Measurements from ENCODE around the gene CAVIN2. TPM values are rescaled to one million over a fixed set of nuclear protein-coding genes. Genes with fewer than 3 reads are reported as not detected.

The CAVIN2 gene
- total RNA-seq, 1 experiment from 2014 or later, result 0.28 TPM

DNA sequence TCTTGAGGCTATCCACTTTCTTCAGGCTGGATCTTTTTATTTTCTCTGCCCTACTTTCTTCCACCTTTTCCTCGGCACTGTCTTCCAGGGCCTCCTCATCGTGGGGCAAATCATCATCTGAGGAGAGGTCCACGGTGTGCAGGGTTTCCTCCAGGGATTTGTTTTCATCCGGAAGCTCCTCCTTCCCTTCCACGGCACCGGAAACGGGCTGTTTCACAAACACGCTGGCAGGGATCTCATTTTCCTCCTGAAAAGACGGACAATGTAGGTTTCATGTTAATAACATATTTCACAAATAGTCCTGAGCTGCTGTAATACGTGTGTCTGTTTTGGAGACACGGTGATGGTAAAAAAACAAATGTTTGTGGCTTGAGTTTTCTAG is 10.4 kb downstream of the CAVIN2 start (continued):
- no peak for TF ChIP-seq NR2C2 (CRISPR knock-in tag; IDR thresholded peaks at IDR 0.05)
- no peak for TF ChIP-seq ZNF317 (CRISPR knock-in tag; IDR thresholded peaks at IDR 0.05; ENCODE audit: borderline replicate concordance, low read depth)
- TF ChIP-seq, protein P1, sequence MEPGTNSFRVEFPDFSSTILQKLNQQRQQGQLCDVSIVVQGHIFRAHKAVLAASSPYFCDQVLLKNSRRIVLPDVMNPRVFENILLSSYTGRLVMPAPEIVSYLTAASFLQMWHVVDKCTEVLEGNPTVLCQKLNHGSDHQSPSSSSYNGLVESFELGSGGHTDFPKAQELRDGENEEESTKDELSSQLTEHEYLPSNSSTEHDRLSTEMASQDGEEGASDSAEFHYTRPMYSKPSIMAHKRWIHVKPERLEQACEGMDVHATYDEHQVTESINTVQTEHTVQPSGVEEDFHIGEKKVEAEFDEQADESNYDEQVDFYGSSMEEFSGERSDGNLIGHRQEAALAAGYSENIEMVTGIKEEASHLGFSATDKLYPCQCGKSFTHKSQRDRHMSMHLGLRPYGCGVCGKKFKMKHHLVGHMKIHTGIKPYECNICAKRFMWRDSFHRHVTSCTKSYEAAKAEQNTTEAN (CRISPR knock-in tag; IDR thresholded peaks at IDR 0.05), result no peak
- TF ChIP-seq, protein P2, sequence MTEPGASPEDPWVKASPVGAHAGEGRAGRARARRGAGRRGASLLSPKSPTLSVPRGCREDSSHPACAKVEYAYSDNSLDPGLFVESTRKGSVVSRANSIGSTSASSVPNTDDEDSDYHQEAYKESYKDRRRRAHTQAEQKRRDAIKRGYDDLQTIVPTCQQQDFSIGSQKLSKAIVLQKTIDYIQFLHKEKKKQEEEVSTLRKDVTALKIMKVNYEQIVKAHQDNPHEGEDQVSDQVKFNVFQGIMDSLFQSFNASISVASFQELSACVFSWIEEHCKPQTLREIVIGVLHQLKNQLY (CRISPR knock-in tag; IDR thresholded peaks at IDR 0.05), result no peak

DNA sequence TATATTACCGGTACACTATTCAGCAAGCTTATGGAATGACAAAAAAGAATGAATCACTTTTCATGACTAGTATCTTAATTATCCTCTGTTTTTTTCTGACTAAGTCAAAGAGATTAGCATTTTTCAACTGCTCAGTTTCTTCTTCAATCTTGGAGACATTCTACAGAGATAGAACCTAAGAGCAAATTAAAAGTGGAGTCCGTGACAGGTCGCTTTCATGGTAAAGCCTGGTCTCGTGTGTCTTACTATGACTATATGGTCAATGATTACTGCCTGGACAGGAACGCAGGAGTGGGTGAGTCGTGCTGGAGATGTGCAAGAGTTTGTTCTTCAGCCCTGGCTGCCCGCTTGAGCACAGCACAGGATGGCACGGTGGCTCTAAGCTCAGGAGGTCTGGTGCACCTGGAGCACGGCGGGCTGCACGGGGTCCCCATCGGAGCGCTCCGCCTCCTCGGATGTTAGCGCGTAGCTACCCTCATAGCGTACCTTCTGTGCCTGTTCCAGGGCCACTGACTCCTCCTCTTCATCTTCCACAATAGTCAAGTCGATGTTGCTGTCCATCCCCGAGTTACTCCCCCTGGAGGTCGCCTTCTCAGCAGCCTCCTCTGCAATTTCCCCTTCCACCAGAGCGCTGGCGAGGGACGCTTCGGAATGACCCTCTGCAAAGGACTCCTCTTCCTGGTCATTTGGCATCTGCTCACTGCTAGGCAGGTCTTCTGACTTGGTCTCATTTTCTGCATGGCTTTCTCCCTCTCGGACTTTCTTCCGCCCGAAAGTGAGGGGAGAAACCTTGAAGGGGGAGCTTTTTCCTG is 11.1 kb downstream of the CAVIN2 start:
- Mint-ChIP-seq H3K27ac (no peak overlapping the region), H3K36me3 (no peaks in the 10 kb centered on the region), H3K4me1 (peaks cover 24% of the 10 kb centered on the region), H3K9me3 (peaks cover 7% of the 10 kb centered on the region; the same call in 1 of the 2 replicates), H3K4me3 (no peak overlapping the region), H3K27me3 (ENCODE audit: low read depth) (no peaks in the 10 kb centered on the region)
- TF ChIP-seq, protein P3, sequence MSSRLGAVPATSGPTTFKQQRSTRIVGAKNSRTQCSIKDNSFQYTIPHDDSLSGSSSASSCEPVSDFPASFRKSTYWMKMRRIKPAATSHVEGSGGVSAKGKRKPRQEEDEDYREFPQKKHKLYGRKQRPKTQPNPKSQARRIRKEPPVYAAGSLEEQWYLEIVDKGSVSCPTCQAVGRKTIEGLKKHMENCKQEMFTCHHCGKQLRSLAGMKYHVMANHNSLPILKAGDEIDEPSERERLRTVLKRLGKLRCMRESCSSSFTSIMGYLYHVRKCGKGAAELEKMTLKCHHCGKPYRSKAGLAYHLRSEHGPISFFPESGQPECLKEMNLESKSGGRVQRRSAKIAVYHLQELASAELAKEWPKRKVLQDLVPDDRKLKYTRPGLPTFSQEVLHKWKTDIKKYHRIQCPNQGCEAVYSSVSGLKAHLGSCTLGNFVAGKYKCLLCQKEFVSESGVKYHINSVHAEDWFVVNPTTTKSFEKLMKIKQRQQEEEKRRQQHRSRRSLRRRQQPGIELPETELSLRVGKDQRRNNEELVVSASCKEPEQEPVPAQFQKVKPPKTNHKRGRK (CRISPR knock-in tag; IDR thresholded peaks at IDR 0.05; ENCODE audit: borderline replicate concordance), result no peak
- no peak; the same call in 1 of the 2 replicates for TF ChIP-seq KAT7 (CRISPR knock-in tag; IDR thresholded peaks at IDR 0.05; ENCODE audit: borderline replicate concordance)
- no peak for TF ChIP-seq CBFB (CRISPR knock-in tag; IDR thresholded peaks at IDR 0.05; ENCODE audit: low read depth)
- TF ChIP-seq, protein P4, sequence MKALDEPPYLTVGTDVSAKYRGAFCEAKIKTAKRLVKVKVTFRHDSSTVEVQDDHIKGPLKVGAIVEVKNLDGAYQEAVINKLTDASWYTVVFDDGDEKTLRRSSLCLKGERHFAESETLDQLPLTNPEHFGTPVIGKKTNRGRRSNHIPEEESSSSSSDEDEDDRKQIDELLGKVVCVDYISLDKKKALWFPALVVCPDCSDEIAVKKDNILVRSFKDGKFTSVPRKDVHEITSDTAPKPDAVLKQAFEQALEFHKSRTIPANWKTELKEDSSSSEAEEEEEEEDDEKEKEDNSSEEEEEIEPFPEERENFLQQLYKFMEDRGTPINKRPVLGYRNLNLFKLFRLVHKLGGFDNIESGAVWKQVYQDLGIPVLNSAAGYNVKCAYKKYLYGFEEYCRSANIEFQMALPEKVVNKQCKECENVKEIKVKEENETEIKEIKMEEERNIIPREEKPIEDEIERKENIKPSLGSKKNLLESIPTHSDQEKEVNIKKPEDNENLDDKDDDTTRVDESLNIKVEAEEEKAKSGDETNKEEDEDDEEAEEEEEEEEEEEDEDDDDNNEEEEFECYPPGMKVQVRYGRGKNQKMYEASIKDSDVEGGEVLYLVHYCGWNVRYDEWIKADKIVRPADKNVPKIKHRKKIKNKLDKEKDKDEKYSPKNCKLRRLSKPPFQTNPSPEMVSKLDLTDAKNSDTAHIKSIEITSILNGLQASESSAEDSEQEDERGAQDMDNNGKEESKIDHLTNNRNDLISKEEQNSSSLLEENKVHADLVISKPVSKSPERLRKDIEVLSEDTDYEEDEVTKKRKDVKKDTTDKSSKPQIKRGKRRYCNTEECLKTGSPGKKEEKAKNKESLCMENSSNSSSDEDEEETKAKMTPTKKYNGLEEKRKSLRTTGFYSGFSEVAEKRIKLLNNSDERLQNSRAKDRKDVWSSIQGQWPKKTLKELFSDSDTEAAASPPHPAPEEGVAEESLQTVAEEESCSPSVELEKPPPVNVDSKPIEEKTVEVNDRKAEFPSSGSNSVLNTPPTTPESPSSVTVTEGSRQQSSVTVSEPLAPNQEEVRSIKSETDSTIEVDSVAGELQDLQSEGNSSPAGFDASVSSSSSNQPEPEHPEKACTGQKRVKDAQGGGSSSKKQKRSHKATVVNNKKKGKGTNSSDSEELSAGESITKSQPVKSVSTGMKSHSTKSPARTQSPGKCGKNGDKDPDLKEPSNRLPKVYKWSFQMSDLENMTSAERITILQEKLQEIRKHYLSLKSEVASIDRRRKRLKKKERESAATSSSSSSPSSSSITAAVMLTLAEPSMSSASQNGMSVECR (CRISPR knock-in tag; IDR thresholded peaks at IDR 0.05; ENCODE audit: borderline replicate concordance), result no peak
- TF ChIP-seq, protein P2 (CRISPR knock-in tag; IDR thresholded peaks at IDR 0.05), result no peak
- TF ChIP-seq ZNF263 (CRISPR knock-in tag; IDR thresholded peaks at IDR 0.05; ENCODE audit: low read depth), result no peak
- TF ChIP-seq, protein P5, sequence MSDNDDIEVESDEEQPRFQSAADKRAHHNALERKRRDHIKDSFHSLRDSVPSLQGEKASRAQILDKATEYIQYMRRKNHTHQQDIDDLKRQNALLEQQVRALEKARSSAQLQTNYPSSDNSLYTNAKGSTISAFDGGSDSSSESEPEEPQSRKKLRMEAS (CRISPR knock-in tag; IDR thresholded peaks at IDR 0.05), result no peak
- TF ChIP-seq SMAD4 (CRISPR knock-in tag; IDR thresholded peaks at IDR 0.05), result no peak
- no peak for TF ChIP-seq CREM (CRISPR knock-in tag; IDR thresholded peaks at IDR 0.05)
- ChIA-PET CTCF (interaction anchor here (1.0 to 2.7 kb wide), 8 partner anchors 8 to 327 kb away, joined by 3 to 14 read pairs (median 4); partner anchors contain the start of gene CAVIN2), POLR2A (no interaction called here)
- ATAC-seq (peak; percentile 90), DNase-seq (ENCODE audit: low spot score) (peak; percentile 58)
